Suprapubic skin (tissue), 4 donors: ENCODE measurements around the gene TSR3. TPM values are rescaled to one million over a fixed set of nuclear protein-coding genes. Genes with fewer than 3 reads are reported as not detected.

ENCODE experiments used
- DNase-seq, 2 donors: peaks; one replicate each; pipeline ENCODE4 v3.0.0-alpha.2; 2019; ENCODE audit warnings: low spot score in 2 of 2
- H3K27ac ChIP-seq: fragments of 200-600 bp; sonication (generic); one replicate; pipeline ENCODE4 v1.5.1; 2019
- H3K27me3 ChIP-seq: fragments of 200-600 bp; sonication (generic); one replicate; pipeline ENCODE4 v1.5.1; 2019
- H3K36me3 ChIP-seq: fragments of 200-600 bp; sonication (generic); one replicate; pipeline ENCODE4 v1.5.1; 2019
- H3K4me1 ChIP-seq: fragments of 200-600 bp; sonication (generic); one replicate; pipeline ENCODE4 v1.5.1; 2019
- H3K4me3 ChIP-seq: fragments of 200-600 bp; sonication (generic); one replicate; pipeline ENCODE4 v1.5.1; 2019; ENCODE audit warnings: mild to moderate bottlenecking
- H3K9me3 ChIP-seq: fragments of 200-600 bp; sonication (generic); one replicate; pipeline ENCODE4 v1.5.1; 2019
- CTCF ChIP-seq, 2 donors: fragments of 200-600 bp in 1 of 2; fragments of 450-650 bp in 1 of 2; sonication (generic) in 1 of 2; IDR thresholded peaks; one replicate each; pipeline ENCODE4 v1.5.1; 2016 to 2019; ENCODE audit warnings: antibody characterized with exemption in 2 of 2, mild to moderate bottlenecking in 1 of 2, moderate library complexity in 1 of 2
- EP300 ChIP-seq: sonication (generic); formaldehyde crosslinking; IDR thresholded peaks from one replicate; pipeline ENCODE4 v1.6.1; 2017; ENCODE audit warnings: antibody characterized with exemption
- POLR2A ChIP-seq, 2 donors: fragments of 450-650 bp; IDR thresholded peaks; one replicate each; pipeline ENCODE4 v1.6.1; 2017; ENCODE audit warnings: antibody characterized with exemption in 2 of 2, mild to moderate bottlenecking in 2 of 2, moderate library complexity in 2 of 2
- POLR2AphosphoS5 ChIP-seq, 3 donors: sonication (generic); formaldehyde crosslinking; IDR thresholded peaks; one replicate each; pipeline ENCODE4 v1.6.1; 2017; ENCODE audit warnings: antibody characterized with exemption in 3 of 3
- WGBS: methylation state at CpG from one replicate; pipeline ENCODE4 v1.1.5; 2018; 5-methylcytosine and 5-hydroxymethylcytosine counted together
- total RNA-seq, 4 donors: library from RNA; depleted of rRNA; stranded (reverse); fragments of >200 nt; gene quantifications; one replicate each; pipeline ENCODE4 v1.1.0, GENCODE V29; 2016

Gene TSR3
- total RNA-seq, 4 donors from 2014 or later = 48.5 to 70.2 (median 62.1) TPM

GRCh38 chr16:1318268-1318545 lies 33.5 kb downstream of the TSR3 start:
- Histone ChIP-seq H3K9me3 (no peaks in the 10 kb centered on the region), H3K4me1 (peaks cover 7% of the 10 kb centered on the region)

DNA sequence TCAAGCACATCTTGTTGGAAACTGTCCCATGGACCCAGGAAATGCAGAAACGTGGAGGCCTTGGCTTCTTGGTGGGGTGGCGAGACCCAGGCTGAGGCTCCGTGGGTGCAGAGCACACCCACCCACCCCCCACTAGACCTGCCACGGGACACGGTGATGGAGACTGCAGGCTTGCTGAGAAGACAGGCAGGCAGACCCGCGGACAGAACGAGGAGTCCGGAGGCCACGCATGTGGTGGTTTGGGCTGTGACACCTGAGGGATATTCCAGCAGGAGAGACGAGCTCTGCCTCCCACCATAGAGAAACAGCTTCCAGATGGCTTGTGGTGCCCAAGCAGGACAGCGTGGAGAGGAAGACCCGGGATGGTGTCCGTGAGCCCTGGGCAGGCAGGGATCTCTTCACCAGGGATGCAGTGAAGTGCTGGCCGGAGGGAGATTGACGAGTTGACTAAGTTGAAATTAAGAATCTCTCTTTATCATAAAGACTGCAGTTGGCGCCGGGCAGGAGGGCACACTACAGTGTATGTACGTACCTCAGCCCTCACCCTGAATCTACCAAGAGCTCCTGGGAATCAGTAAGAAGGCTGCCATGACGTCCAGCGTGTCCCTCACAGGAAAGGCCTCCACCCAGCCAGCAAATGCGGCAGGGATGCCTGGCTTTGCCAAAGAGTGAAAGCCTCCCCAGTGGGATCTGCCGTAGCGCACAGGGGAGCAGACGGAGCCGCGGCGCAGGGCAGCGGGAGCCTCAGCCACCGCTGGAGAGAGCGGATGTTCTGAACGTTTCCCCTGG lies 34.0 kb downstream of the TSR3 start:
- H3K27me3 ChIP-seq = no peaks in the 10 kb centered on the region
- no peak overlapping the region for H3K4me3 ChIP-seq
- 89% methylated on average over 22 of the region's 32 CpGs for WGBS
- H3K36me3 ChIP-seq = peaks cover 89% of the 10 kb centered on the region
- peaks cover 12% of the 10 kb centered on the region for H3K4me1 ChIP-seq
- TF ChIP-seq CTCF (IDR thresholded peaks at IDR 0.05) (no peak), POLR2AphosphoS5 (IDR thresholded peaks at IDR 0.05) (no peak), POLR2A (IDR thresholded peaks at IDR 0.05) (no peak), EP300 (no peak)
- no peak overlapping the region for H3K27ac ChIP-seq
- DNase-seq = no peak
- H3K9me3 ChIP-seq = no peaks in the 10 kb centered on the region

More at GRCh38 chr16:1318268-1318545, 33.5 kb downstream of the TSR3 start:
- 77% methylated on average over 8 of the region's 9 CpGs for WGBS
- no peak for TF ChIP-seq EP300
- no peak for TF ChIP-seq CTCF (IDR thresholded peaks at IDR 0.05)
- no peak for TF ChIP-seq POLR2A (IDR thresholded peaks at IDR 0.05)
- no peak for TF ChIP-seq POLR2AphosphoS5 (IDR thresholded peaks at IDR 0.05)
- no peaks in the 10 kb centered on the region for H3K27me3 ChIP-seq
- H3K27ac ChIP-seq = no peak overlapping the region
- peaks cover 94% of the 10 kb centered on the region for H3K36me3 ChIP-seq
- DNase-seq = no peak
- no peak overlapping the region for H3K4me3 ChIP-seq

GRCh38 chr16:1316033-1316405 lies 35.7 kb downstream of the TSR3 start:
- TF ChIP-seq POLR2AphosphoS5 (IDR thresholded peaks at IDR 0.05) = no peak
- no peak for TF ChIP-seq EP300
- TF ChIP-seq POLR2A (IDR thresholded peaks at IDR 0.05) = no peak
- TF ChIP-seq CTCF (IDR thresholded peaks at IDR 0.05) = no peak
- no peak overlapping the region for H3K27ac ChIP-seq
- 96% methylated on average over 14 of the region's 14 CpGs for WGBS

GRCh38 chr16:1315081-1316032 lies 36.3 kb downstream of the TSR3 start:
- no peaks in the 10 kb centered on the region for H3K9me3 ChIP-seq
- H3K4me3 ChIP-seq = no peak overlapping the region
- TF ChIP-seq POLR2A (IDR thresholded peaks at IDR 0.05) (no peak), POLR2AphosphoS5 (IDR thresholded peaks at IDR 0.05) (no peak), EP300 (no peak), CTCF (IDR thresholded peaks at IDR 0.05) (no peak)
- no peak for DNase-seq
- WGBS = 64% methylated on average over 5 of the region's 46 CpGs
- H3K27me3 ChIP-seq = no peaks in the 10 kb centered on the region
- no peak overlapping the region for H3K27ac ChIP-seq
- H3K36me3 ChIP-seq = peaks cover 68% of the 10 kb centered on the region
- H3K4me1 ChIP-seq = peaks cover 32% of the 10 kb centered on the region

More at GRCh38 chr16:1316033-1316405, 35.7 kb downstream of the TSR3 start:
- Histone ChIP-seq H3K4me3 (no peak overlapping the region), H3K4me1 (peaks cover 28% of the 10 kb centered on the region), H3K27me3 (no peaks in the 10 kb centered on the region), H3K36me3 (peaks cover 74% of the 10 kb centered on the region), H3K9me3 (no peaks in the 10 kb centered on the region)
- no peak for DNase-seq
